ENCODE measurements around the gene RBFA.

RBFA gene

GRCh38 chr18:80029690-80030089 is 4.5 kb upstream of the RBFA start:
- no peak for DNase-seq (ENCODE audit: low spot score)

GRCh38 chr18:80033181-80034067 is 810 bp upstream of the RBFA start:
- DNase-seq (ENCODE audit: low spot score) = peak; percentile 98

- DNase-seq (ENCODE audit: low spot score) = no peak
Measured at GRCh38 chr18:80034852-80035406, 695 bp downstream of the RBFA start.

GRCh38 chr18:80035997-80036396 is 1.8 kb downstream of the RBFA start:
- DNase-seq (ENCODE audit: low spot score) = no peak

- DNase-seq (ENCODE audit: low spot score) = no peak
Measured at GRCh38 chr18:80037300-80037699, 3.1 kb downstream of the RBFA start.

GRCh38 chr18:80037869-80038630 is 3.8 kb downstream of the RBFA start:
- DNase-seq (ENCODE audit: low spot score) = no peak

- DNase-seq (ENCODE audit: low spot score) = no peak
Measured at GRCh38 chr18:80040515-80040914, 6.3 kb downstream of the RBFA start.

- DNase-seq (ENCODE audit: low spot score) = no peak
Measured at GRCh38 chr18:80041424-80041823, 7.2 kb downstream of the RBFA start.

GRCh38 chr18:80042785-80043184 is 8.6 kb downstream of the RBFA start:
- no peak for DNase-seq (ENCODE audit: low spot score)

GRCh38 chr18:80044072-80044471 is 9.8 kb downstream of the RBFA start:
- DNase-seq (ENCODE audit: low spot score) = no peak

GRCh38 chr18:80046011-80046410 is 11.8 kb downstream of the RBFA start:
- no peak for DNase-seq (ENCODE audit: low spot score)

- DNase-seq (ENCODE audit: low spot score) = no peak
Measured at GRCh38 chr18:80046431-80046830, 12.2 kb downstream of the RBFA start.

- DNase-seq (ENCODE audit: low spot score) = no peak
Measured at GRCh38 chr18:80046961-80047541, 12.8 kb downstream of the RBFA start.

- no peak for DNase-seq (ENCODE audit: low spot score)
Measured at GRCh38 chr18:80050797-80051196, 16.6 kb downstream of the RBFA start.

GRCh38 chr18:80056095-80056494 is 21.9 kb downstream of the RBFA start:
- DNase-seq (ENCODE audit: low spot score) = no peak

GRCh38 chr18:80059945-80060344 is 25.7 kb downstream of the RBFA start:
- no peak for DNase-seq (ENCODE audit: low spot score)

- no peak for DNase-seq (ENCODE audit: low spot score)
Measured at GRCh38 chr18:80065705-80066104, 31.5 kb downstream of the RBFA start.

- no peak for DNase-seq (ENCODE audit: low spot score)
Measured at GRCh38 chr18:80067321-80067720, 33.1 kb downstream of the RBFA start.

- DNase-seq (ENCODE audit: low spot score) = no peak
Measured at GRCh38 chr18:80067897-80068296, 33.7 kb downstream of the RBFA start.

GRCh38 chr18:80068571-80069272 is 34.5 kb downstream of the RBFA start:
- DNase-seq (ENCODE audit: low spot score) = no peak

- DNase-seq (ENCODE audit: low spot score) = no peak
Measured at GRCh38 chr18:80070825-80071224, 36.6 kb downstream of the RBFA start.

GRCh38 chr18:80074183-80074582 is 39.9 kb downstream of the RBFA start:
- no peak for DNase-seq (ENCODE audit: low spot score)
